NCI-H1417 (cell line): ENCODE measurements around the gene HRAS.

Source experiments
- DNase-seq, 3 experiments: peaks; one replicate each; lab custom pipeline; 2025; lab: John Stamatoyannopoulos, UW

HRAS gene

DNA sequence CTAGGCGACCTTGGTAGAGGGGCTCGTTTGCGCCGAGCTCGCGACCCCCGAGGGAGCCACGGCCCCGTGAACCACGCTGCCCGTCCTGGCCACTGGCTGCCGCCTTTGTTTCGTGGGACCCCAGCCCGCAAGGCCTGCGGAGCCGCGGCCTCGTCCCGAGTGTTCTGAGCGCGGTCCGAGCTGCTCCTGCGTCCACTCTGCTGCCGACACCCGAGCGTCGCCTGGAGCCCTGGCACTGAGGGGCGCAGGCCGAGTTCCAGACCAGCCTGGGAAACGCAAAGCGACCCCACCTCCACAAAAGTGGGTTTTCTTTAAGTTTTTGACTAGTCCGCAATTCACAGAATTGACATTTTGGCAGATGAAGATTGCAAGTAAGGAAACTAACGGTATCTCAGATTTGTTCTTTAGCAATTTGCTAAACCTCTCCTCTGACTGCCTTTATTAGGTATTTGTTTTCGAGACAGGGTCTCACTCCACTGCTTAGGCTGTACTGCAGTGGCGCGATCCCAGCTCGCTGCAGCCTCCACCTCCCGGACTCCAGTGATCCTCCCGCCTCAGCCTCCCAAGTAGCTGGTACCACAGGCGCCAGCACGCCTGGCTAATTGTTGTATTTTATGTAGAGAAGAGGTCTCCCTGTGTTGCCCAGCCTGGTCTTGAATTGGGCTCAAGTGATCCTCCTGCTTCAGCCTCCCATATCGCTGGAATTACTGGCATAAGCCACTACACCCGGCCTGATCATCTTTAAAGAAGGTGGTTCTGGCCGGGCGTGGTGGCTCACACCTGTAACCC lies 27.5 kb downstream of the HRAS start:
- peak in 1 of 3 experiments; percentile 65 for DNase-seq

DNA sequence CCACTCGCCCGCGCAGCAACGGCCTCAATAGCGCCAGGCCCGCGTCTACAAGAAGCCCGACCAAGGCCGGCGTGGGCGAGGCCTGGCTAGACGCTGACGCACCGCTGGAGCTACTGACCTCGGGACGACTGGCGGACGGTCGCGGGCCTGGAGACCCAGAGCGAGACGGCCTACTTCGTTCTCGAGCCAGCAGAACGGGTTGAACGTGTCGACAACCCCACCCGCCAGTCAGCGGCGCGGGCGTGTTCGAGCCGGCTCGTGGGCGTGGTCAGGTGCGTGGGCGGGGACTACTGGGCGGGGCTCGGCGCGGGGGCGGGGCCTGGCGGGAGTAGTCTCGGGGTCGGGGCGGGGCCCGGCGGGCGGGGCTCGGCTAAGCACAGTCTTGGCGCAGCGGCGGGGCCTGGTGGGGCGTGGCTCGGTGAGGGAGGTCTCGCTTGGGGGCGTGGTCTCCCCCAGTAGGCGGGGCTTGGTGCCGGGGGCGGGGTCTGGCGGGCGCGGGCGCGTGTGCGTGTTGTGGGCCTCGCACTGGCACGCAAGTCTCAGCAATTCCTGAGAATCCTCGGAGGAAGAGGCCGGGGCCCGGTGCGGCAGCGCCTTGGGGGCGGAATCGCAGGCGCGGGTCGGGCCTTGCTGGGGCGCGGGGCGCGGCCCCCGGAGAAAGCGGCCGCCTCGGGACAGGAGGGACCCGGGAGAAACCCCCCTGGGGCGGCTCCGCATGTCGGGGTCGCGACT lies 28.2 kb downstream of the HRAS start, which contains the start of gene RNH1:
Gene RNH1, minus strand, starts transcription at position 248 of the 732 bp plus-strand sequence. CDS start 5,080 bp downstream, outside the sequence.
- peak; percentile 92 to 96 (median 95) for DNase-seq

DNA sequence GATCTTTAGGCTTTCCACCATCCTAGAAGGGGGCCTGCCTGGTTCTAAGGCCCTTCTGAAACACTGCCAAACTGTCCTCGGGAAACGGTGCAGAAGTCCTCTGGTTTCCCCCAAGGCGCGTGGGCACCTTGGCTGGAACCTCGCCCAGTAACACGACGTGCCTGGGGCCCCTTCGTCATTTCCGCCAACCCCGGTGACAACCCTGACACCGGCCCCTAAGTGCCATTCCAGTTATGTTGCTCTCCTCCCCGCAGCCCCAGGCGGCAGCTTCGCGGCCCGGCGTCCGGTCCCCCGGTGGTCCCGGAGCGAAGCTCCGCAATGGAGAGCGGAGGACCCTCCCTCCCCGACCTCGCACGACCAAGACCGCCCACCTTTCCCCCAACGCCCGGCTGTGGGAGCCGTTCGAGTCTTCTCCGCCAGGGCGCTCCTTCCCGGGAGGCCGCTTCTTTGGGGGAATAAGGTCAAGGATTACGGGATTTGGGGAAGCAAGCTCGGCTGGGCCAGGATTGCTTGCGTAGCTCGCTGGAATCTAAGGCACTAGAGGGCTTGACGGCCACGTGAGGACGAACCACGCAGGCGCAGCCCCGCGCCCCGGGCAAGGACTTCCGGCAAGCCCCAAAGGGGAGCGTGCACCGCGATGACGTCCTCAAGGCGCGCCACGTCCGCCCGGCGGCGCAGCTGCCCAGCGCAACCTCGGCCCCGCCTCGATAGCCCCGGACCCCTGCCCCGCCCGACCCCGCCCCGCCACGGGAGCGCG lies 29.0 kb downstream of the HRAS start:
- peak; percentile 92 to 98 (median 96) for DNase-seq

- no peak for DNase-seq
These were observed 30.4 kb downstream of the HRAS start for GRCh38 chr11:504994-505344.

DNA sequence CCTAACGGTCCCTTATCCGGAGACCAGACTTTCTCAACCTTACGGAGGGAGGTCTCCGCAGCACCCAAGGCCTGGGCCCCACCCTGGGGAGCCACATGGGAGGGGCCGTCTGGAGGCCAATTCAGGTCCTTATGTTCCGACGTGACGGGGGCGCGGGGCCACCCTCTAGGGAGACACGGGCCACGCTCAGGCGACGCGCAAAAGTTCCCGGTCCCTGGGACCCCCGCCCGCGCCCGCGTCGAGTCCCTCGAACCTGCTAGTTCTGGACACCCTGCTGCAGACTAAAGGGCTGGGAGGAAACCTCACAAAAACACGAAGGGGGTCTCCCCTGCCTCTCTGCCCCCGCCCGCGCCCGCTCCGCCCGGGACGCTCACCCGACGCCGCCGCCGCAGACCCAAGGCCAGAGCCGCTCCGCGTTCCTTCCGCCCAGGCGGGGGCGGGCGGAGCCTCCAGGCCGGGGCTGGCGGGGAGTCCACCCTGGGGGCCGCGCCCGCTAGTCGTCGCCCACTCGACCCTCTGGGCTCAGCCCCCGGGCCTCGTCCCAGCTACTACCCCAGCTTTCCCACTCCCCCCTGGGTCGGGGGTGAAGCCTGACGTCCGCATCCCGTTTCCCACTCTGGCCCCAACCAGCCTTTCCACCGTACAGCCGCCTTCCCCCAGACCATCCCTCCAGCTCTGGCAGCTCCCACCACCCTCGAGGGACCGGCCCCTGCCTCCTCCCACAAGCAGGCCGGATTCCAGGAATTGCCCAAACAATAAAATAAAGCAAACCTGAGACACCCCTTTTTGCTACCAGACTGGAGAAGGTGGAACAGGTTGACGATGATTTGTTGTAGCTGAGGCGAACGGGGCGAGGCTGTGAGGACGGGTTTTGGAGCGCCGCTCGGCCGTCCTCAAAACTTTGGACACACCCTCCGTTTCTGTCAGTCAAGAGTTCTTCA lies 31.1 kb downstream of the HRAS start:
- DNase-seq = no peak

DNA sequence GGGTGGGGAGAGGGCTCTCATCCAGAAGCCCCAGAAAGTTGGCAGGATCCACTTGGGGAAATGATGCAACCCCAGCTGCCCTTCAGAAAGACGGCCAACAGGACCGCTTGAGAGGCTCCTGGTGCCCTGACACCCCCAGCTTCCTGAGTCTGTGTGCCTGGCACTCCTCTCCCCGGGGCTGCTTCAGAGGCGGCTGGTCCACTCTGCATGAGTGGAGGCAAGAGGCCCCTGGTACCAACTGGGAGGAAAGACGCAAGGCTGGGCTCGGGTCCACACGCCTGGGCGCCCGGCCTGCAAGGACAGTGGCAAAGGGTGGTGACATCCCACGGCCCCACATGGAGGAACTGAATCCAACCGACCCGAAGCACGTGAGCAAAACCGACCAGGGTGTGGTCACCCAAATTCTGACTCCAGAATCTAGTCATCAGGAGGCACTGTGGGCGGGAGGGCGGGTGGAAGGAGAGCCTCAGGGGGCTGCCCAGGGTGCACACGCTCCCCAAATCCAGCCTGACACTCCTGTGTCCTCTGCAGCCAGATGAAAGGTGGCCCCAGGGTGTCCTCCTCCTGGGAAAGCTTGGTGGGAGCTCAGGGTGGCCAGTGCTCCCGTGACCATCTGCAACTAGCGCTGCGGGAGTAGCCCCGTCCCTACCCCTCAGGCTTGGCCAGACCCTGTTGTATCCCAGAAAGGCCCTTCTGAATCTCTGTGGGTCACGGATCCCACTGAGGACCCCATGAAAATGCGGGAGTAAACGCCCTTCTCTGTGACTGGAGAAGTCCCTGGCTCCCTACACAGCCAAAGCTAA lies 32.0 kb downstream of the HRAS start:
- no peak for DNase-seq

DNA sequence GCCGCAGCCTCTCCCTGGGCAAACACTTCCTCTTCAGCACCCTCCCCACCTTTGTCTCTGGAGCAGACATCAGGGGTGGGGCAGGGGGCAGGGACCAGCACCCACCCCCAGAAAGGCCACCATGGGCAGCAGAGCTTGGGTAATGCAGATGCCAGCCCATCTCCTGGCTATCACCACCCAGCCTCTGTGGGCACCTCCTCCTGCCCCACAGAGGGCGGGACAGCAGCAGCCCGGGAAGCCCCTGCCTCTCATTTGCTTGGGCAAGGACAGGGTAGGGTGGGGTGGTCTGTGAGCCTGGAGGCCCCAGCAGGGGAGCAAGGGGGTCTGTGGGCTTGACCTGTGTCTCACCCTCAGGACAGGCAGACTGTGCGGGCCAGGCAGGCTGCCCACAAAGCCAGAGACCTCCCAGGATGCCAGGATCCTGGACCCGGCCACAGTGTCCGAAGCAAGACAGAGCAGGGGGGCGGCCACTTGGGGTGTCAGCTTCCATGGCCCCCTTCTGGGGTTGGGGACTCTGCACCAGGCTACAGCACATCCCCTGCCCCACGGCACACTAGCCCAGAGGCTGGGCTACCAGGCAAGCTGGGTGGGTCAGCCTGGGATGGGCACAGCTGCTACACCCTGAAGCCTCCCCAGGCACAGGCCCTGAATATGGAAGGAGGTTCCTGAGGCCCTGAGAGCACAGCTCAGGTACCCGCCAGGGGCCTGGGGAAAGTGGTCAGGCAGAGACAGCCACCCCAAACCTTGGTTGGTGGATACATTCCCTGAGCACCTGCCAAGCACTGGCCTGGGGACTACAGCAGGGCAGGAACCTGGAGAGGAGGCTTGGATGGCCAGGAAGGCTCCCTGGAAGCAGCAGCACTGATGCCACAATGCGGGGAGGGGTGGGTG lies 32.8 kb downstream of the HRAS start:
- no peak for DNase-seq

DNA sequence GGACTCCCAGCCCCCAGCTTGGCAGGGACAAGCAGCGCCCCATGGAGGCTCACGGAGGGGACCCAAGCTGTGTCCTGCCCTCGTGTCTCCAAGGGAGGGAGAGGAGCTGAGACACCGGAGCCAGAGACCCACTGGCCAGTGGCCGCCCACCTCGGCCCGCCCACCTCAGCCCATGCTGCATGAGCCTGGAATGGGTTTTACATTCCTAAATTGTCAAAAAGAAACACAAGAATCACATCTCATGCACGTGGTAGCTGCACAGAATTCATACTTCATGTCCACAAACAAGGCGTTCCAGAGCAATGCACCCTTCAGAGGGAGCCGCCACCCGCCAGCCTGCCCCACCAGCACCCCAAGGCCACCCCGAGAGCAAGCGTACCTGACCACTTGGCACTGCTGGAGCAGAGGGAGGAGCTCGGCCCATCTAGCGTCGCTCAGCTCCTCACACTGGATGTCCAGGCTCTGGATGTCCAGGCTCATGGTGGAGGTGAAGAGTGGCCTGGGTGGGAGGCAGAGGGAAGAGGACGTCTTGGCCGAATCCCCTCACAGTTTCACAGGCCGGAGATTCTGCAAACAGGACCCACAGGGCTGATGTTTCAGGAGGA lies 33.6 kb downstream of the HRAS start:
- no peak for DNase-seq

DNA sequence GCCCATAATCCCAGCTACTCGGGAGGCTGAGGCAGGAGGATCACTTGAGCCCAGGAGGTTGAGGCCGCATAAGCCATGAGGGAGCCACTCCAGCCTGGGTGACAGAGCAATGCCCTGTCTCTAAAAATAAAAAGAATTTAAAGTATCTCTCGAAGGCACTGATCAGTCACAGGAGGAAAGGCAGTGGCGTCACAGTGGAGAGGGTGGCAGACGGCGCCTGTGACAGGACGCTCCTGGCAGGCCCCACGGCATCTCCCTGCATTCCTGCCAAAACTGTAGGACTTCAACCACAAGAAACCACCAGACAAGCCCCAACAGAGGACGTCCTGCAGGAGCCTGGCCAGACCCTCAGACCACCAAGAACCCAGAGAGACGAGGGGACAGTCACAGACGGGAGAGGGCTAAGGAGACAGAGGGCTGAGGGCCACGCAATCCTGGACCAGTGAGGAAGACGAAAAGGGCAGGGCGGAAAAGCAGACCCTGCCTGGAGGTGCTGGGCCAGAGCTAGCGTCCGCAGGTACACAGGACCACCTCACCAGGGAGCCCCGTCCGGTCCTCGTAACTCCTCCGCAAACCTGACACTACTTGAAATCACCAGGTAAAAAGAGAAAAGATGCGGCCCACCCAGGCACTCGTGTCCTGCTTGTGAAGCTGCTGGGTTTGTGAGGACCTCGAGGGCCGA lies 34.2 kb downstream of the HRAS start:
- no peak for DNase-seq

- no peak for DNase-seq
These were observed 35.9 kb downstream of the HRAS start for GRCh38 chr11:499201-500076.

GRCh38 chr11:498297-499181 lies 36.8 kb downstream of the HRAS start:
- DNase-seq = no peak

DNA sequence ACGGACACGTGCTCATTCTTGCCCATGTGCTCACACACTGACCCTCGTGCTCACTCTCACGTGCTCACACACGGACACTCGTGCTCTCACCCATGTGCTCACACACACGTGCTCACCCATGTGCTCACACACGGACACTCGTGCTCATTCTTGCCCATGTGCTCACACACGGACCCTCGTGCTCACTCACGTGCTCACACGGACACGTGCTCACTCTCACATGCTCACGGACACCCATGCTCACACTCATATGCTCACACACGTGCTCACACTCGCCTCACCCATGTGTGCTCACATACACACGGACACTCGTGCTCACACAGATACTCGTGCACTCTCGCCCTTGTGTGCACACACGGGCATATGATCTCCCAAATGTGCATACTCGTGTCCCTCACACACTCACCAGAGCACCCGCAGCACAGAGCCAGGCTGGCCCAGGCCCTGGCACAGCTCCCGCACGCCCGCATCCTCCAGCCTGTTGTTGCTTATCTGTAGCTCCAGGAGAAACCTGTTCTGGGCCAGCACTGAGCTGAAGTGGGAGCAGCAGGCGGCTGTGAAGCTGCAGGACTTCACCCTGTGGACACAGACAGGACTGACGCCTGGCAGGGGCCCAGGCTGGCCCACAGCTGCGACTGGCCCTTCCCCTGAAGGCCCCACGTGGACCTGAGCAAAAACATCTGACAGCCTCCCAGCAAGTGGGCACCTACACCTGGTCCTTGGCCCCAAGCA lies 37.6 kb downstream of the HRAS start:
- DNase-seq = no peak

GRCh38 chr11:496834-497564 lies 38.4 kb downstream of the HRAS start:
- no peak for DNase-seq

- DNase-seq = no peak
These were observed 39.8 kb downstream of the HRAS start for GRCh38 chr11:495537-495931.
